HTR-8/SVneo (cell line): ENCODE measurements around the gene IARS1.

Source experiments
- DNase-seq: peaks from one replicate; pipeline ENCODE4 v3.0.0; 2011; ENCODE audit warnings: low spot score, mixed read lengths; ENCODE audit not compliant: insufficient read length
- FAIRE-seq: peaks from 2 replicates; lab custom pipeline; 2011; peaks lifted over from hg19 to GRCh38; lab: Jason Lieb, UNC

The IARS1 gene

GRCh38 chr9:92247981-92248380 is 45.5 kb downstream of the IARS1 start:
- DNase-seq: no peak
- no peak for FAIRE-seq

- FAIRE-seq: no peak
- no peak for DNase-seq
Measured at GRCh38 chr9:92247296-92247695, 46.2 kb downstream of the IARS1 start.

GRCh38 chr9:92245005-92245797 is 48.3 kb downstream of the IARS1 start:
- no peak for FAIRE-seq
- peak; percentile 23 for DNase-seq
